Neural cell (in vitro differentiated cells): ENCODE data around the gene IQSEC1.

ENCODE experiments used
- EP300 ChIP-seq: fragments of 450-650 bp; conservative IDR thresholded peaks from 2 replicates; pipeline ENCODE4 v1.6.1; 2014; ENCODE audit warnings: antibody characterized with exemption, mild to moderate bottlenecking, moderate library complexity; ENCODE audit not compliant: poor library complexity, severe bottlenecking
- EZH2 ChIP-seq: fragments of 200-600, 300-800 bp; shearing (Covaris generic), sonication (generic); IDR thresholded peaks from 2 replicates; pipeline ENCODE4 v1.6.1; 2014; ENCODE audit warnings: antibody characterized with exemption, low read length, borderline replicate concordance, mild to moderate bottlenecking; ENCODE audit not compliant: insufficient read depth, poor library complexity, severe bottlenecking
- POLR2AphosphoS5 ChIP-seq: IDR thresholded peaks from 2 replicates; pipeline ENCODE4 v1.6.1; 2012
- RAD21 ChIP-seq: fragments of 450-650 bp; conservative IDR thresholded peaks from 2 replicates; pipeline ENCODE4 v1.6.1; 2014; ENCODE audit warnings: antibody characterized with exemption, mild to moderate bottlenecking, moderate library complexity
- SMC3 ChIP-seq: fragments of 450-650 bp; conservative IDR thresholded peaks from 2 replicates; pipeline ENCODE4 v1.6.1; 2014; ENCODE audit warnings: antibody characterized with exemption, mild to moderate bottlenecking, moderate library complexity; ENCODE audit not compliant: poor library complexity
- TF ChIP-seq, protein P1 (sequence below): fragments of 450-650 bp; IDR thresholded peaks from 2 replicates; pipeline ENCODE4 v1.5.1; 2014; ENCODE audit warnings: antibody characterized with exemption, mild to moderate bottlenecking, moderate library complexity; ENCODE audit not compliant: poor library complexity, severe bottlenecking
- TF ChIP-seq, protein P2 (sequence below): IDR thresholded peaks from 2 replicates; pipeline ENCODE4 v1.6.1; 2012; ENCODE audit warnings: borderline replicate concordance

DNA sequence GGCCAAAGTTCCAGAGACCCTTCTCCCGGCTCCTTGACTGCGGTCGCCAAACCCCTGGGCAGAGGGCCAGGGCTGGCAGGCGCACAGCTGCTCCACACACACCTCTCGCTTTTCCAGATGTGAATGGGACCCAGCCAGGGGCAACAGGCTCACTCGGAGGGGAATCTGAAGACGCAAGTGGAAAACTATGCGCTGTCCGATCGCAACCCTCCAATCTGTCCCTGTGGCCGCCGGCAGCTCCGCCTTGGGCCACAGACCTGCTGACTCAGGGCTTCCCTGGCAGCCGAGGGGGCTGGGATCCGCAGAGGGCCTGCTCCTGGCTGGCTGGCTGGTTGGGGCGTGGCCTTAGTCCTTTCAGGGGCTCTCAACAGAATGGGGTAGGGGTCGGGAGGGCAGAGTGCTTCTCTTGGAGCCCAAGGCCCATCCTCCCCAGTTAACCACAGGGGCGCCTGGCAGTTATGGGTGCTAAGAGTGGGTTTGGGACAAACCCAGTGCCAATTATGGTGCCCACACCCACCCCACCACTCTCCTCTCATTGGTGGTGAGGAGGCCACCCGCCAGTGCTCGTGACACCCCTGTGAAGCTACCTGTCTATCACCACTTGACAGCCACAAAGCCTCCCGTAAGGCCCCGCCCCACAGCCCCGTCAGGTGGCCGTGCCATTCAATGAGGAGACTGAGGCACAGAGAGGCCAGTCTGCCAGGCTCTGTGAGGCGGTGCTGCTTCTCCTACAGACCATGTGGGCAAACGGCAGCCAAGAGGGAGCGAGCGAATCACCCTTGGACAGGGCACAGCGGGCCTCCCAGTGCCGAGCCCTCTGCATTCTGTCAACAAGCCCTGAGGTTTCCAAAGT is 53.8 kb downstream of the IQSEC1 start:
- TF ChIP-seq, protein P1, sequence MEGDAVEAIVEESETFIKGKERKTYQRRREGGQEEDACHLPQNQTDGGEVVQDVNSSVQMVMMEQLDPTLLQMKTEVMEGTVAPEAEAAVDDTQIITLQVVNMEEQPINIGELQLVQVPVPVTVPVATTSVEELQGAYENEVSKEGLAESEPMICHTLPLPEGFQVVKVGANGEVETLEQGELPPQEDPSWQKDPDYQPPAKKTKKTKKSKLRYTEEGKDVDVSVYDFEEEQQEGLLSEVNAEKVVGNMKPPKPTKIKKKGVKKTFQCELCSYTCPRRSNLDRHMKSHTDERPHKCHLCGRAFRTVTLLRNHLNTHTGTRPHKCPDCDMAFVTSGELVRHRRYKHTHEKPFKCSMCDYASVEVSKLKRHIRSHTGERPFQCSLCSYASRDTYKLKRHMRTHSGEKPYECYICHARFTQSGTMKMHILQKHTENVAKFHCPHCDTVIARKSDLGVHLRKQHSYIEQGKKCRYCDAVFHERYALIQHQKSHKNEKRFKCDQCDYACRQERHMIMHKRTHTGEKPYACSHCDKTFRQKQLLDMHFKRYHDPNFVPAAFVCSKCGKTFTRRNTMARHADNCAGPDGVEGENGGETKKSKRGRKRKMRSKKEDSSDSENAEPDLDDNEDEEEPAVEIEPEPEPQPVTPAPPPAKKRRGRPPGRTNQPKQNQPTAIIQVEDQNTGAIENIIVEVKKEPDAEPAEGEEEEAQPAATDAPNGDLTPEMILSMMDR: no peak
- no peak for TF ChIP-seq EZH2
- no peak for TF ChIP-seq RAD21
- TF ChIP-seq POLR2AphosphoS5: no peak
- TF ChIP-seq EP300: no peak
- TF ChIP-seq, protein P2, sequence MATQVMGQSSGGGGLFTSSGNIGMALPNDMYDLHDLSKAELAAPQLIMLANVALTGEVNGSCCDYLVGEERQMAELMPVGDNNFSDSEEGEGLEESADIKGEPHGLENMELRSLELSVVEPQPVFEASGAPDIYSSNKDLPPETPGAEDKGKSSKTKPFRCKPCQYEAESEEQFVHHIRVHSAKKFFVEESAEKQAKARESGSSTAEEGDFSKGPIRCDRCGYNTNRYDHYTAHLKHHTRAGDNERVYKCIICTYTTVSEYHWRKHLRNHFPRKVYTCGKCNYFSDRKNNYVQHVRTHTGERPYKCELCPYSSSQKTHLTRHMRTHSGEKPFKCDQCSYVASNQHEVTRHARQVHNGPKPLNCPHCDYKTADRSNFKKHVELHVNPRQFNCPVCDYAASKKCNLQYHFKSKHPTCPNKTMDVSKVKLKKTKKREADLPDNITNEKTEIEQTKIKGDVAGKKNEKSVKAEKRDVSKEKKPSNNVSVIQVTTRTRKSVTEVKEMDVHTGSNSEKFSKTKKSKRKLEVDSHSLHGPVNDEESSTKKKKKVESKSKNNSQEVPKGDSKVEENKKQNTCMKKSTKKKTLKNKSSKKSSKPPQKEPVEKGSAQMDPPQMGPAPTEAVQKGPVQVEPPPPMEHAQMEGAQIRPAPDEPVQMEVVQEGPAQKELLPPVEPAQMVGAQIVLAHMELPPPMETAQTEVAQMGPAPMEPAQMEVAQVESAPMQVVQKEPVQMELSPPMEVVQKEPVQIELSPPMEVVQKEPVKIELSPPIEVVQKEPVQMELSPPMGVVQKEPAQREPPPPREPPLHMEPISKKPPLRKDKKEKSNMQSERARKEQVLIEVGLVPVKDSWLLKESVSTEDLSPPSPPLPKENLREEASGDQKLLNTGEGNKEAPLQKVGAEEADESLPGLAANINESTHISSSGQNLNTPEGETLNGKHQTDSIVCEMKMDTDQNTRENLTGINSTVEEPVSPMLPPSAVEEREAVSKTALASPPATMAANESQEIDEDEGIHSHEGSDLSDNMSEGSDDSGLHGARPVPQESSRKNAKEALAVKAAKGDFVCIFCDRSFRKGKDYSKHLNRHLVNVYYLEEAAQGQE: no peak
- no peak for TF ChIP-seq SMC3
